ENCODE data around the gene ACAP2.
"Not testable (repeated sequence)": the region's sequence is repeated elsewhere in the genome, so short reads cannot be mapped to it uniquely, and the experiment has no call there.

Gene ACAP2, protein sequence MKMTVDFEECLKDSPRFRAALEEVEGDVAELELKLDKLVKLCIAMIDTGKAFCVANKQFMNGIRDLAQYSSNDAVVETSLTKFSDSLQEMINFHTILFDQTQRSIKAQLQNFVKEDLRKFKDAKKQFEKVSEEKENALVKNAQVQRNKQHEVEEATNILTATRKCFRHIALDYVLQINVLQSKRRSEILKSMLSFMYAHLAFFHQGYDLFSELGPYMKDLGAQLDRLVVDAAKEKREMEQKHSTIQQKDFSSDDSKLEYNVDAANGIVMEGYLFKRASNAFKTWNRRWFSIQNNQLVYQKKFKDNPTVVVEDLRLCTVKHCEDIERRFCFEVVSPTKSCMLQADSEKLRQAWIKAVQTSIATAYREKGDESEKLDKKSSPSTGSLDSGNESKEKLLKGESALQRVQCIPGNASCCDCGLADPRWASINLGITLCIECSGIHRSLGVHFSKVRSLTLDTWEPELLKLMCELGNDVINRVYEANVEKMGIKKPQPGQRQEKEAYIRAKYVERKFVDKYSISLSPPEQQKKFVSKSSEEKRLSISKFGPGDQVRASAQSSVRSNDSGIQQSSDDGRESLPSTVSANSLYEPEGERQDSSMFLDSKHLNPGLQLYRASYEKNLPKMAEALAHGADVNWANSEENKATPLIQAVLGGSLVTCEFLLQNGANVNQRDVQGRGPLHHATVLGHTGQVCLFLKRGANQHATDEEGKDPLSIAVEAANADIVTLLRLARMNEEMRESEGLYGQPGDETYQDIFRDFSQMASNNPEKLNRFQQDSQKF

DNA sequence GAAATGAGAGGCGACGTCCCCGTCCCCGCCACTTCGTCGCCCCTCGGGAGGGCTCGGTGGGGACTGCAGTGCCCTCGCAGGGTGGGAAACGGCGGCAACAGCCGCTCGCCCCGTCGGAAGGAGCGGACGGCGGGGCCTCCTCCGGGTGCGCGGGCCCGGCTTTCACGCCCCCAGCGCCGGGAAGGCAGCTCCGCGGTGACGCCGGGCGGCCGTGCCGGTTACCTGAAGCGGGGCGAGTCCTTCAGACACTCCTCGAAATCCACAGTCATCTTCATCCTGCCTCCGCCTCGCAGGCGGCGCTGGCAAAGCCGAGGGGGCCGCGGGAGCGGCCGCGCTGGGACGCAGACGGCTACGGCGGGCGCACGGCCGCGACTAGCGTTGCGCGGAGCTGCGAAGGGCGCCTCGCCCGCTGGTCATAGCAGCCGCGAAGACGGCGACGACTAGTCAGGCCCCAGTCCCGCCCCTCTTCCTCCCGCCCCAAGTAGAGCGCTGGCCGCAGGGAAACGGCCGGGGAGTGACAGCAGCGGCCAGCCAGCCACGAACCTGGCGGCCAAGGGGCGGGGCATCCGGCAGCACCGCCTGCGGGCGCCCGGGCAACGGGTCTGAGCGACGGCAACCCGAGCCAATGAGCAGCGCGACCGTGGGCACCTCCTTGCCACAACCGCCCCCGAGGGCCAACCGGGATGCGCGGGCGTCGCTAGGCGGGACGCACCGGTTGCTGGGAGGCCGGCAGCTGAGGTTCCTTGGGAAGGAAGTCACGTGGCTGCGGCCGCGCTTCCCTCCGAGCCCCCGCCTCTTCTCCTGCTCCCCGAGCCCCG lies at the start of gene ACAP2:
ACAP2 (minus strand) TSS at position 448 of the 818 bp plus-strand sequence; CDS start at position 275, 173 bp downstream.
- DNase-seq = peak; percentile 99

- no peak for DNase-seq
Observed at GRCh38 chr3:195475614-195476013, 32.8 kb upstream of the ACAP2 start.

DNA sequence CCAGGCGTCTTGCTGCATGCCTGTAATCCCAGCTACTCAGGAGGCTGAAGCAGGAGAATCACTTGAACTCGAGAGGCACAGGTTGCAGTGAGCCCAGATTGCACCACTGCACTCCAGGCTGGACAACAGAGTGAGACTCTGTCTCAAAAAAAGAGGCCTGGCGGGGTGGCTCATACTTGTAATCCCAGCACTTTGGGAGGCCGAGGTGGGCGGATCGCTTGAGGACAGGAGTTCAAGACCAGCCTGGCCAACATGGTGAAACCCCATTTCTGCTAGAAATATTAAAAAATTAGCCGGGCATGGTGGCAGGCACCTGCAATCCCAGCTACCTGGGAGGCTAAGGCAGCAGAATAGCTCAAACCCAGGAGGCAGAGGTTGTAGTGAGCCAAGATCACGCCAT lies 32.3 kb upstream of the ACAP2 start:
- DNase-seq = not testable (repeated sequence)

DNA sequence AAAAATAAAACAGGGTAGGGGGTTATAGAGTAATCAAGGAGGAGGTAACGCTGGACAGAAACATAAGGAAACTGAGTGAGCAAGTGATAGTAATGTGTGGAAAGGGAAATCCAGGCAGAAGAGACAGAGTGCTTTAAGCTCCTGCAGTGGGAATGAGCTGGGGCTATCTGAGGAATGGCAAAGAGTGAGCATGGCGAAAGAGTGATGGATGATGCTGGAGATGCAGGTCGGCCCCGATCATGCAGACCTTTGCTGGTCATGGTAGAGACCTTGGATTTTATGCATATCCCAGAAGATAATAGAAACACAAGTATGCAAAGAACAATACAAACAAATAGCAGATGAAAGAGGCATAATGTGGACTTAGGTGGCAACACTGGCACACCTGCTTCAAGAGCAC lies 26.0 kb upstream of the ACAP2 start:
- DNase-seq = no peak

GRCh38 chr3:195468391-195468776 lies 25.6 kb upstream of the ACAP2 start:
- DNase-seq = no peak

- DNase-seq = no peak
Observed at GRCh38 chr3:195467641-195468390, 25.0 kb upstream of the ACAP2 start.

DNA sequence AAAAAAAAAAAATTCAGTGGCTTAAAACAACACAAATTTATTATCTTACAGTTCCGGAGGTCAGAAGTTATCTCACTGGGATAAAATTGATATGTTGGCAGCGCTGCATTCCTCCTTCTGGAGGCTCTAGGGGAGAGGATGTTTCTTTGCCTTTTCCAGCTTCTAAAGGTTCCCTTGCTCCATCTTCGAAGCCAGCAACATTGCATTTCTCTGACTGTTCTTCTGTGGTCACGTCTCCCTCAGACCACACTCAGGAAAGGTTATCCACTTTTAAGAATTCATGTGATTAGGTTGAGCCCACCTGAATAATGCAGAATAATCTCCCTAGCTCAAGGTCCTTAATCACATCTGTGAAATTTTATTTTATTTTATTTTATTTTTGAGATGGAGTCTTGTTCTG lies 23.4 kb upstream of the ACAP2 start:
- DNase-seq = no peak

GRCh38 chr3:195462922-195463321 lies 20.1 kb upstream of the ACAP2 start:
- not testable (repeated sequence) for DNase-seq

DNA sequence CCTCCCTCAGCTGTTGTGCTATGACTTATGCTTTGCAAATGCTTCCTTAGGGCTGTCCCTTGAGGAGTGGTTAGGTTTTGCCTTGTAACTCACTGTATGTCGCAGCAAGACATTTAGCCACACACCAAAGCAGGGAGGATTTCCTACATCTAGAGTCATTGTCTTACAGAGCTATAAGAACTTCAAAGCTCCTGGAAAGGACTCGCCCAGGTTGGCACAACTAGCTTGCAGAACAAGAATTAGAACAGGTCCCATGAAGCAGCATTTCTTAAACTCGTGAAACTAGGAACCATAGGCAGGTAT lies 19.4 kb upstream of the ACAP2 start:
- no peak for DNase-seq

DNA sequence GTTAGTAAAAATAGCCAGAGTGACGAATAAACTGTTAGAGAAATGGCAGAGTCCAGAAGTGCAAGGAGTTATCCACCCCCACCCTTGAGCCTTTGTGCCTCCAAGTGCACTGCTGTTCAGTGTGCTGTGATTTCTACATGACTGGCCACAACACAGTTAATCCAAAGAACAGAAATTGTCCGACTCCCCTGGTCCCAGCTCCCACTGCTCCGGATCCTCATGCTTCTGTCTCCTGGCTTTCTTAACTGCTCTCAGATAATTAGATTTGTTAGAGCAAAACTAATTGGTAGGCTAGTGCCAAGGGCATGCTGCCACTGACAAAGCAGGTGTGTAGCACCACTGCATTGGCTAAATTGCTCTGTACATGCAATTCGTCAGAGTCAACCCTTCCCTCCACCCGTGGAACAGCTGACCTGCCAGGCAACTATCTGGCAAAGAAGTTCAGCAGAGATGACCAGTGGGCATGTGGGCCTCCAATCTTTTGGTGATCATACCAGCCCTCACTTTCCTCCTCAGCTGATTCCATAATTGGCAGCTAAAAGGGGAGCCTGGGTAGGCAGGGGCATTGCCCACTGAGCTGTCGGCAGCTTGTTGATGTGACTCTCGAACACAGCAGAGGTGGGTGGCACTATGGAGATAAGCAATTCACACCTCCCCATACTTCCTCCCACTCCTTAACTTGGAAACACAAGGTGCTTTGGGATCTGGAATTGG lies 18.9 kb upstream of the ACAP2 start:
- no peak for DNase-seq

DNA sequence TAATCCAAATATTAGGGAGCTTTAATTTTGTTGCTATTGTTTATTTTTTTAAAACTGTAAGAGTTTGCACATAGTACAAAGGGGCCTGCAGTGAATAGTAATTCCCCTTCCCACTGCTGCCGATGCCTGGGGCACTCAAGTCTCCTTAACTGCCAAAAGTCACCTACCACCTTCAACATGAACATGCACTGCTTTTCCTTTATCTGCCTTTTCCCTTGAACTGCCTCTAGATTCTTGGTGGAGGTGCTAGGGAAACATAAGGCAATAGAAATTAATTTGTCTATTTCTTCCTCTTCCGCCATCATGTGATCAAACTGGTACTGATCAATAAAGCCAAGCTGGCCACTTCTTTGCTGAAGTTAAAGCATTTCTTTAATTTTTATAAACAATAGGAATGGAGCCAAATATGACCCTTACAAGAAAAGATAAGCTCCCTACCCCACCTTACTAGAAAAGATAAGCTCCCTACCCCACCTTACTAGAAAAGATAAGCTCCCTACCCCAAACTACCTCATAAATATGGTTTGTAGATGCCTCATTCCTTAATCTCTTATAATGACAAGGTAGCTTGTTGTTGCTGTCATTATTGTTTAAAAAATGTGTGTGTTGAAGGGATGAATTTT lies 17.4 kb upstream of the ACAP2 start:
- DNase-seq = no peak

DNA sequence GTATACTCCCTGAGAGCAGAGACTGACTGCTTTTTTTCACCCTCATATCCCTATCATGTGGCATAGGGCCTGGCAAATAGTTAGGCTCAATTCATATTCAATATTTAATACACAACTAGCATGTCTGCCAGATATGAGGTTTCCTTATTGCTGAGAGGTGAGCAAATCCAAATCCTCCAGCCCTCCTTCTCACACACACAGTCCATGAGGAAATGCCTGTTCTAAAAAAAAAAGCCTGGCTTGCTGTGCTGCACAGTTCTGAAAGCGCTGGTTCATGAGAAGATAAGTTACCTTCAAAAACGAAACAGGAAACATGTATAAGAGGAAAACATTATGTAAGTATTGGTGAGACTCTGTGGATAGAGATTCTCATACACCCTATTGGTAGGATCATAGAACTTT lies 15.5 kb upstream of the ACAP2 start:
- no peak for DNase-seq

DNA sequence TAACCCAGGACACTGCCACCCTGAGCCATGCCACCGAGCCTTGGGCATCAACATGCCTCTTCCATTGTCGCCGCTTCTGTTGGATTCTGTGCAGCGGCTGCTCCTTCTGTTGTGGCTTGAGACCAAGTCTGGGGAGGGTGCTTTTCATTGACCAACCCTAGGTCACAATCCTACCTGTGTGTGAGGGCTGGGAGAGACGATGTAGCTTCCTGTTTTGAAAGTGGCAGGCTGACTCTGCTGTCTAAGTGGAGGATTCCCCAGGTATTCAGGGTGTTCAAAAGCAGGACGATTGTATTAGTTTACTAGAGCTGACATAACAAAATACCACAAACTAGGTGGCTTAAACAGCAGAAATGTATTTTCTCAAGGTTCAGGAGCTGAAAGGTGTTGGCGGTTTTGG lies 13.0 kb upstream of the ACAP2 start:
- DNase-seq = no peak

DNA sequence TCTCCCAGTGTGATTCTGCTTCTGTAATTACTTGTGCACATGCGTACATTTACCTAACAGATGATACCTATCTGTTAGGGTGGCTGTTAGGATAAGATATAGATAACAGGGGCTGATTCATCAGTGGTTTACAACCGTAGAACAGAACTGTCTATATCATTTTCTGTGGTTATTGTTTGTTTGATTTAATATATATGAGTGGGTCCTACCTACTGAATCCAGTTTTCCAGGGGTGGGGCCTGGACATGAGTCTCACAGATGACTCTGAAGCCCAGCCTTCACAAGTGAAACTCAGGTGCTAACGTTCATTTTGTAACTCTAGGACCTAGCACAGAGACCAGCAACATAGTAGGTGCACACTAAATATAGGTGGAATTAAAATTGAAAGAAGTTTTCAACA lies 10.4 kb upstream of the ACAP2 start:
- DNase-seq = no peak

DNA sequence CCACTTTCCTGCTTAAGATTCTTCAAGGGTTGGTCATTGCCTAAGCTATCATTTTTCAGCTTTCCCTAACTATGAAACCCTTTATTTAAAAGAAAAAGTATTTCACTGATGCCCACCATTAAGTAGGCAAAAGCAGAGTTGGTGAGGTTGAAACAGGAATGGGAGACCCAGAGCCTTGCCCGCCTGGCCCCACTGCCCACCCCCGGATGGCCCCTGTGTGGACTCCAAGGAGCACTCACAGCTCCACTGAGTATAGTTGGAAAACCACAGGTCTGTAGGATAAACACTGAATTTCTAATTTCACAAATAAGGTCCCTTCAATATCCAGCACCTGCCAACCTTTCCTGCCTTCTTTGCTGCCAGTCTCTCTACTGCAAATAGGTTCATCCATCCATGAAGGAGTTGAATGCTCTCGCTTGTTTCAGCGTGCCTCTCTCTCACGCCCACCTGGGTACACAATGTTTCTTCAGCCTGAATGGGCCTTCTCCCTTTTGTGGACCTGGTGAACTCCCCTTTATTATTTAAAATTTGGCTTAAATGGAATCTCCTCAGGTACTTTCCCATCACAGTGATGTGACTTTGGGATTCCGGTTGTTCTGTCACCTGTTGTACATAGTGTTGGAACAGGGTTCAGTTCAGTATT lies 8.7 kb upstream of the ACAP2 start:
- no peak for DNase-seq

DNA sequence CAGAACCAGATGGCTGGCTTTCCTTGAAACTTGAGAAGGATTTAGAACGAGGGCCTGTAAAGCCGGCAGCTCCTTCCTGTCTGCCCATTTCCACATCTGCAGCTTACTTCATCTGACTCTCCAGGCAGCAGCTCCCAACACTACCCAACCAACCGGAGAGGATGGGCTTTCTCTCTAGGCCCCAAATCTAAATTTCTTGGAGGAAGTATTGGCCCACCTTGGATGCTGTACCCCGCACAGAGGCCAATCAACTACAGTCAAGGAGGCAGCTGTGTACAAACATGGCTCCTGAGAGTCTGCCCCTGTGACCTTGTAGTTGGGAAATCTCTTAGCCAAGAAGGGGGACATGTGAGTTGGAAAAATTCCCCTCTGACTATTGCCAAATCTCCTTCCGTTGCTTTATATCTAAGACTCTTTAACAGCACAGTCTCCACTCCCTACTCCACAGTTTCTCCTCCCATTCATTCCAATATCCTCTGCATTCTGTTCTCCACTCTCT lies 8.0 kb upstream of the ACAP2 start:
- DNase-seq = no peak

DNA sequence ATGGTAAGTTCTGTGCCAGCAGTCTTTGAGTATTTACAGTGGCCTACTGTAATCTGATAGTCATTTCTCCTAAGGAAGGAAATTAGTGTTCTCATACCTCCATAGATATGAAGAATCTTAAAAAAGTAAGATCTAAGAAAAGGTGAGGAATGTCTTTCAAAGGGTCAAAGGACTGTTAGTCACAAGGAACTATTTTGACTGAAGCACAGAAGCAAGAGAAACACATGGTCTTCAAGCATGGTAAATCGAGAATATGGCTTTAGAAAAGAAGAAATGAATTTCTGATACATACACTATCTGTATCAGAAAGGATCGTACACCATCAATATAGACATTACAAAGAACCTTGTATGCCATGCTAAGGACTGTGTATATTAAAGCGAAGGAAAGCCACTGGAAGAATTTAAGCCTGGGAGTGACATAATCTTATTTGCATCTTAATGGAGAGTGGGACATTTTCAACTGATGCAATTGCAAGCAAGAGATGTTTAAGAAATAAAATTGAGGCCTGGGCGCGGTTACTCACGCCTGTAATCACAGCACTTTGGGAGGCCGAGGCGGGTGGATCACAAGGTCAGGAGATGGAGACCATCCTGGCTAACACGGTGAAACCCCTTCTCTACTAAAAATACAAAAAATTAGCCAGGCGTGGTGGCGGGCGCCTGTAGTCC lies 5.5 kb upstream of the ACAP2 start:
- no peak for DNase-seq

DNA sequence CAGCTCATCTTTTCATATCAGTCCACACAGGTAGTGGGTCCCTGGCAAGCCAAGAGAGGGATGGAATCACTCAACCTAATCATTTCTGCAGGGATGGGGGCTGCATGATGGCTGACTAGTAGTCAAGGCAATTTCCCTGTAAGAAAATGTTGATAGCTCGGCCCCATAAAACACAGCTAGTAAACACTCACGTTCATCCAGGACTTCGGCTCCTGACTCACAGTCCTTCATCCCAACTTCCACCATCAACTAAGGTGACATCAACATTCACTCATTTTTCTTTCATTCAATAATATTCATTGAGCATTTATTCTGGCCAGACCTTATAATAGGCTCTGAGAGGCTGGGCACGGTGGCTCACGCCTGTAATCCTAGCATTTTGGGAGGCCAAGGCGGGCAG lies 4.4 kb upstream of the ACAP2 start:
- DNase-seq = no peak

DNA sequence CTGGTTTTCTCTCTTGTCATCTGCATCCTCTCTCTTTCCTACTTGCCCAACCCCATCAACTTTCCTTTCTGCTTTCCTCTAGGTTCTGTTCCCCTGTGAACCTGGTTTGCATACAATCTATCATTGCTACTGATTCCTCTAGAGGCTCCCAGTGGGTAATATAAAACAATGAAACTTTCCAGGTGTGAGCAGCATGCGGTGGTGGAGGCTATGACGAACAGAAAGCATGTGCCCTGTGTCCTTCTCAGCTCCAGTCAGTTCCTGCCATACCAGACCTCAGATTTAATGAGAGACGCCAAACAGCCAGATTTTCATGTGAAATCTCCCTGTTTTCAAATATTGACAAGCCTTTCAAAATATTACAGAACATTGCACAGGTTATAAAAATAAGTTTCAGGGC lies 3.5 kb upstream of the ACAP2 start:
- no peak for DNase-seq

DNA sequence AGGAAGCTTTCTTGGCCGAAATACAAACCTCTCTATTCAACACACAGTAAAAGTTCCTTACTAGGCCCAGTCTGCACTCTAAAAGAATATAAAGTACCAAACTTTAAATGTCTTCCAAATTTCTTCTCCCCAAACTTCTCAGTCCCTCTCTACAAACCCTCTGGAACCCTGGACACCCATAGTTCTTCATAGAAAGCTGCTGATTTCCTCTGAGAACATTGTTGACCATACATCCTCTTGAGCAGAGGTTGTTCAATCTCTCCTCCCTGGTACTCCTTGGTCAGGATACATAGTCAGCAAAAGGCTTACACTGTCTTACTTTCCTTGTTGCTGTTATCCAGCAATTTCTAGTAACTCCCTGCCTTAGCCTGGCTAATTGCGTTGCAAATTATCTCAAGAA lies 3.1 kb upstream of the ACAP2 start:
- no peak for DNase-seq

Data from activated CD4-positive, alpha-beta T cell treated with anti-CD3 and anti-CD28 coated beads, Interleukin-2, amount 50 U/mL, for 48 hours (primary cell).